Measurements from ENCODE around the gene SYNDIG1L. TPM values are rescaled to one million over a fixed set of nuclear protein-coding genes. Genes with fewer than 3 reads are reported as not detected.

SYNDIG1L gene
- total and polyA plus RNA-seq, 10 of the 15 experiments (the other 5 are each of a cell fraction or from before 2014, with no cell fraction given) = 0.04 TPM; not detected in 9

DNA sequence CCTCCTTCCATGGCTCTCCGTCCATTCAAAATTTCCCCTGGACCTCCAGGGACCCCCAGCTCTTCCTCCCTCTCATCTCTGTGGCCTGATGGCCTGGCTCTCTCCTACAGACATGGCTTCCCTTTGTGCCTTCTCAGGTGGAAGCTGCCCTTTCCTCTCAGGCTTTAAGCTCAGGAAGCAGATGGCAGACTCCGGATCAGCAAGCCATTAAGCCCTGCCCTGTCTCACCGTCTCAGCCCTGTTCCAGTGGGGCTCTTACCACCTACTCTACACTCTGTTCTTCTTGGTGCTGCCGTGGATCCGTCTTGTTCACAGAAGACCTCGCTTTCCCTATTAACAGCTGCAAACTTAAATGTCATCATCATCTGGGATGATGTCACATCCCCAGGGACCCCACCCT, 34.0 kb upstream of the SYNDIG1L start:
- in situ Hi-C loops (cut with MboI) = no loop called here
- BruUV-seq (replicated peaks) = no TSS peak
- H3K27me3 ChIP-seq (replicated peaks in 1 of 2; ENCODE audit: control insufficient read depth in 2 of 2, insufficient read depth in 2 of 2, low read length in 1 of 2) = peaks cover 0 to 5% of the 10 kb centered on the region in 2 experiments; a peak in 2 of 4 replicates
- no peaks in the 10 kb centered on the region for H3K9me3 ChIP-seq (replicated peaks; ENCODE audit: control insufficient read depth, insufficient read depth, low read length)
- H3K4me2 ChIP-seq (ENCODE audit: control insufficient read depth, insufficient read depth) = no peak overlapping the region
- POLR2A ChIA-PET = no interaction called here
- H4K20me1 ChIP-seq (ENCODE audit: control insufficient read depth, insufficient read depth) = no peaks in the 10 kb centered on the region
- FAIRE-seq = no peak
- RAD21 ChIA-PET (ENCODE audit: unreplicated experiment) = no interaction called here
- 44% methylated on average over 6 of the region's 6 CpGs for WGBS (ENCODE audit: insufficient coverage, insufficient replicate concordance, low lambda C conversion rate, missing lambda C conversion rate)
- CTCF ChIA-PET = interaction anchor here (0.7 to 1.9 kb wide), 4 partner anchors 31 to 193 kb away, joined by 3 to 8 read pairs (median 5); partner anchors contain the start of genes ISCA2 and NPC2
- H3K27ac ChIP-seq (ENCODE audit: control insufficient read depth, insufficient read depth) = no peak overlapping the region
- TF ChIP-seq YY1 (IDR thresholded peaks at IDR 0.05; ENCODE audit: low read depth, low read length) (no peak), CEBPB (IDR thresholded peaks at IDR 0.05; ENCODE audit: borderline replicate concordance in 1 of 2, low read depth in 2 of 2, low read length in 2 of 2) (no peak), CBX3 (IDR thresholded peaks at IDR 0.05; ENCODE audit: borderline replicate concordance, low read depth) (no peak), CREM (IDR thresholded peaks at IDR 0.05; ENCODE audit: low read depth) (no peak), SIX5 (IDR thresholded peaks at IDR 0.05; ENCODE audit: low read depth, low read length, severe bottlenecking) (no peak), NFXL1 (IDR thresholded peaks at IDR 0.05; ENCODE audit: borderline replicate concordance) (no peak), NFYA (IDR thresholded peaks at IDR 0.05; ENCODE audit: borderline replicate concordance, low read depth, low read length) (no peak), SMARCA5 (IDR thresholded peaks at IDR 0.05) (no peak)
- no peaks in the 10 kb centered on the region for H3K79me2 ChIP-seq (ENCODE audit: control insufficient read depth, insufficient read depth, low read length)
- DNase-seq (ENCODE audit: low read depth, low spot score) = no peak
- H3K4me3 ChIP-seq = no peak overlapping the region
- SMC1A ChIA-PET (ENCODE audit: uncharacterized antibody, unreplicated experiment) = interaction anchor here (1.3 kb wide), 1 partner anchor 31 kb away, joined by 5 read pairs; no protein-coding TSS in a partner anchor
- no peak overlapping the region for H2AFZ ChIP-seq (ENCODE audit: control insufficient read depth, low read depth, low read length)
- intact Hi-C loops (cut with micrococcal nuclease; ENCODE audit: unreplicated experiment) = no loop called here
- no peak for ATAC-seq
- H3K9ac ChIP-seq (ENCODE audit: control insufficient read depth, insufficient read depth, low read length) = no peak overlapping the region
- H3K36me3 ChIP-seq (ENCODE audit: control insufficient read depth in 2 of 2, insufficient read depth in 2 of 2, low read length in 1 of 2) = no peaks in the 10 kb centered on the region
- H3K4me1 ChIP-seq (ENCODE audit: control insufficient read depth, insufficient read depth, low read length) = no peaks in the 10 kb centered on the region

All from GM12878 (cell line).